Stimulated activated CD4-positive, alpha-beta T cell treated with anti-CD3 and anti-CD28 coated beads, Interleukin-4, amount 100 ng/mL, for 24 hours (primary cell): ENCODE measurements around the gene ANKS1A.
"Not testable (repeated sequence)": the region's sequence is repeated elsewhere in the genome, so short reads cannot be mapped to it uniquely, and the experiment has no call there.

Experiments used
- DNase-seq: peaks from one replicate; pipeline ENCODE4 v3.0.0-alpha.2; 2020

ANKS1A gene

DNA sequence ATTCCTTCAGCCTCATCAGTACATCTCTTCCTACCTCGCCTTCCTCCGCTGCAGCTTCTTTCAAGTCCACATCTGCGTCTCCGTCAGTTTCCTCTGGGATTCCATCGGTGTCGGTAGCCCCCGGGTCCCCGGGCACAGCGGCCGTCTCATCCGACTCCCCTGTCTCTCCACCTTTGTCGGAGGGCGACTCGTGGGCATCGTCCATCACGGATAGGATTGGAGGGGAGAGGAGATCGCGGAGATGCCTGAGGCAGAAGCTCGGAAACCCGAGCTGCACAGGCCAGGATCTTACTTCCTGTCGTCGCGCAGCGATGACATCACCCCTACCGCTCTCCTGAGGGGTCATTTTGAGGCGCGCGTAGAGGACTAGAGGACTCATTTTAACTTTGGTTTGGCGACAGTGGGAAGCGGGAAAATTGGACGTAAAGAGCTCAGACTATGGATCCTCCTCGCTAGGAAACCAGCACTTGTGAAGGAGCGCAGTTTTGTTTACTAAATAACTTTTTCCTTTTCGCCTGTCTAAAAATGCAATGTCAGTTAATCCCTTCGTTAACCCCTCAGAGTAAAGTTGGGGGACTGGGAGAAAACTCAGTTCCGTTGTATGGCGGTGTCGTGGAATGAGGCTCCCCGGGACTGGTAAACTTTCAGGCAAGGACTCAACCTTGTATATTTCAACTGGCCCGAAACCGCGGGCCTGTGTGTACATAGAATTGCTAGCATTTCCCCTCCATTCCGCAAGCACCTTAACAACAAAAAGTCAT, 1.1 kb upstream of the ANKS1A start, which contains the start of gene TAF11:
Gene TAF11, minus strand, starts transcription at position 290 of the 761 bp plus-strand sequence. Its CDS starts 85 bp downstream, at position 205.
- peak; percentile 91 for DNase-seq

DNA sequence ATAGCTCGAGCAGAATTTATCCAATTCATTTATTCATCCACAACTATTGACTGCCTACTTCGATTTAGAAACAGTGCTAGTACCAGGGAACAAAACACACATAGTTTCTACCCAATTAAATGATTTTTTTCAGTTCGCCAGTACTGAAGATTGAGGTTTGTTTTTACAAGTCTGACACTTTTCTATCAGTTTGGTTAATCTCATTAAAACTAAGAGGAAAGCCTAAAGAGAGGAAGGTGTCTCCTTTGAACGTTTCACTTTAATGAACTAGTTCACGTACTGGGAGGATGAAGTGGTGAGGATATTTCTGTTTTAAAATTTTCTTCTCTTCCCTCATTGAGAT, 570 bp upstream of the ANKS1A start:
- DNase-seq: no peak

DNA sequence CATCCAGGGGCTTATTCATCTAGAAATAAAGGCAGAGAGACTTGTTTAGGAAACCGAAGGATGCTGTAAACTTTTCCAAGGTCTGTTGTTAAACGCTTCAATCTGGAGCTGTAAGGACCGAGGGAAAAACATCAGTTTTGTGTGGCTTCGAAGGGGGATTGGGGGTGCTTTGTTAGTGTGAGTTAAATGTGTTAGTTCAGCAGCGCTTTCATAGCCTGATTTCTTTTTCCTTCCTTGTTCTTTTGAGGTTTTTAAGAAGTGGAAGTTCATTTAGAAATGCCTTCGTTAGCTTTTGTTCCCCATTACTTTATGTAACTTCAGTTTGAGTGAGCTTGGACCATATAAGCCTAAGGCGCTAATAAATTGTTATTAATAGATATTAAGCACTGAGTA, 1.5 kb downstream of the ANKS1A start:
- no peak for DNase-seq

DNA sequence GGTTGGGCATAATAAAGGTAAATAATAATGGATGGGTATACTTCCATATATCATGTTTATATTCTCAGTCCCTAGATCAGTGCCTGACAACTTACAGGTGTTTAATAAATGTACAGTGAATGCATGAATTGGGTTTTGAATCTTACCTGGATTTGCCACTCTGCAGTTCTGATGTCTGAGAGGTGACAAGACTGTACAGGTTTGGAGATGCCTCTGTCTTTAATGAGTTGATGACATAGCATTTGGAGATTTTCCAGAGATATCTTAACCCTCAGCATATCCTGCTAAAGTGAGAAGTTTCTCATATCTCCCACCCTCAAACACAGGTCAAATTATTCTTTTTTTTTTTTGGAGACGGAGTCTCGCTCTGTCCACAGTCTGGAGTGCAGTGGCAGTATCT, 2.2 kb downstream of the ANKS1A start:
- DNase-seq: no peak

DNA sequence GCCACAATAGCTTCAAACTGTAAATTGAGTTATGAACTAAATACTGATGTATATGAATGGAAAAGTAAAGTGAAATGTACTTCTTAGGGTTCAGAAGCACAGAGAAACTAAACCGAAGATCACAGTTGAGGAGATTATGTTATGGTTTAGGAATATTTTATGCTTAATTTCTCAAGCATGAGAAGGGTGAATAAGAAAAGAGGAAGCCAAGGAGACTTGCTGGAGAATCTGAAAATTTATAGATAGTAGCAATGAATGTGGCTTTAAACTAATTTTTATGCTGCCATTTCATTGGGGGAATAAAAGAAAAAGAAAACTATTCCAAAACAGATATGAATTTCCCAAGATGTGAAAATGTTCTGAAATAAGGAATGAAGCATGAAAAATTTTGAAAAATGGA, 5.6 kb downstream of the ANKS1A start:
- DNase-seq: no peak

DNA sequence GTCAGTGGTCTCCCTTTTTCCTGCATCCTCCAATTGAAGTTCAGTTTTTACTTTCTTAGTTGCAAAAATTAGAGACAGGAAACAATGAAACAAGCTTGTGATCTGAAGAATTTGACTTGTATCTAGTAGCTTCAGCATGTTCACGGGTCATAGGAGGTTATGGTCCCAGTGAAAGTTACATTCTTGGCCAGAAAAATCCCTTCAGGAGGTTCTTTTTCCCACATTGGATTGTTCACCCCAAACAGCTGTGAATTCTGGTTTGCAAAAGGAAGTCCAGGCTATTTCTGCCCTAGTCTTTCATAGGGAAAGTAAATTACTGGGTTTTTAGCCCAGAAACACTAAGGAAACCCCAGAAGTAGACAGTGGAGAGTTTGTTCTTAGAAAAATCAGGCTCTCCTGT, 8.1 kb downstream of the ANKS1A start:
- DNase-seq: no peak

DNA sequence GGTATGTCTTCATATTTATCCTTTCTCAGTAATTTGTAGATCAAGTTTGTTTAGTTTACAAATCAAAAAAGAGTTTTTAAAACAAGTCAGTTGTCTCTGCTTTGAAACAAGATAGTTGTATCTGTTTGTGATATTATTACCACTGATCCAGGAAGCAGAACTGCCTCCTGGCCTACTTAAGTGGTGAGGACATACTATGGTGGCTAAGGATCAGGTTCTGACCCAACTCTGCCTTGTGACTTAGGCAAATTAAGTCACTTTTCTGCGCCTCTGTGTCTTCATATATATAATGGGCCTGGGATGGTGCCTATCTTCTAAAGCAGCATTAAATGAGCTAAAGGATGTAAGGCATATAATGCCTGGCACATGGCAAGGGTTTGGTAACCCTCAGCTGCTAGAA, 8.7 kb downstream of the ANKS1A start:
- no peak for DNase-seq

DNA sequence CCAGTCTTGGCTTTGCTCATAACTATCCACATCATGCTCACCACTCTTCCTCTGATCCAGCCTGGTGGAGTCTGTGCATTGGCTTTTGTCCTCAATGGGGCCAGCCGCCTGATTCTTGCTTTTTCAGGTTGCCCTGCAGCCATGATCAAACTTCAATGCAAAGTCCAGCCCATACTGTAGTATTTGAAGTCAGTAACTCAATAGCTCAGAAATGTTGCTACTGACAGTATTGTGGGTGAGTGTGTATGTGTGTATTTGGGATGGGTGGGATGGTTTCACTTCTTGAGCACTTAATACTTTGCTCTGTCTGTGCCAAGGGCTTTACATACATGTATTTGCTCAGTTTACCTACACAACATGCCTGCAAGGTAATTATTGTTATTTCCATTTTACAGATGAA, 10.7 kb downstream of the ANKS1A start:
- DNase-seq: not testable (repeated sequence)

DNA sequence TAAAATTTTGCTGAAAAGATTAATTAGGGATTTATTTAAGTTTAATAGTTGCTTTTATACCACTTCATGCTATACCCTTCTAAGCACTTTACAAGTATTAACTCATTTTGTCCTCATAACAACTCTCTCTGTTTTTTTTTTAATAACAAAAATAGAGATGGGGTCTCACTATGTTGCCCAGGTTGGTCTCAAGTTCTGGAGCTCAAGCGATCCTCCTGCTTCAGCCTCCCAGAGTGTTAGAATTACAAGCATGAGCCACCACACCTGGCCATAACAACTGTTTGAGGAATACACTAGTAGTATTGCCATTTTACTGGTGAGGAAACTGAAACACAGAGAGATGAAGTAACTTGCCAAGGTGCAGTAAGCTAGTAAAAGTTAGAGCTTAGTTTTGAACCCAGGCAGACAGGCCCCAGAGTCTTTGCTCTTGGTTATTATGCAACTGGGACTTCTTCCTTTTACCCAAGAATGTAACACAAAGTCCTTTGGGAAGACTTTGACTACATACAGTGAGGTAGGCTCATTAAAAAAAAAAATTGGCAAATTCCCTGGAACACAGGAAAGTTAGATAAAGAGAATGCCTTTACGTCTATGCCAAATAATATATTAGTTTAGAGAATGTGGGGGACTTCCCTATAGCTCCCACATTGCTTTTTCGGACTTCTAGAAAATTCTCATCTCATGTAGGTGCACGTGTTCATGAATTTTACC, 11.4 kb downstream of the ANKS1A start:
- no peak for DNase-seq

DNA sequence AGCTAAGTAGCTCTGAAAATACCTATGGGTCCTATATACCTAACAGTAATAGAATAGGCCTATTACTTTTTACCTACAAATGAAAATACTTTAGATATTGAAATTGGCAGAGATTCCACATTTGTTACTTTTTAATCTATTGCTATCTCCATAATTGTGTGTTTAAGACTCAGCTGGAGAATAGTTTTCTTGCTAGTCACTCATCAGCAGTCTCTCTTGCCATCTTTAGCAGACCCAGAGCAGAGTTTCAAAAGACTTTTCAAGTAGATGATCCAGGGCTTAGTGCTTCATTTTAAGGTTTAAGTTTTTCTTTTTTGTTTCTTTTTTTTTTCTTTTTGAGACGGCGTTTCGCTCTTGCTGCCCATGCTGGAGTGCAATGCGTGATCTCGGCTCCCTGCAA, 12.9 kb downstream of the ANKS1A start:
- no peak for DNase-seq

DNA sequence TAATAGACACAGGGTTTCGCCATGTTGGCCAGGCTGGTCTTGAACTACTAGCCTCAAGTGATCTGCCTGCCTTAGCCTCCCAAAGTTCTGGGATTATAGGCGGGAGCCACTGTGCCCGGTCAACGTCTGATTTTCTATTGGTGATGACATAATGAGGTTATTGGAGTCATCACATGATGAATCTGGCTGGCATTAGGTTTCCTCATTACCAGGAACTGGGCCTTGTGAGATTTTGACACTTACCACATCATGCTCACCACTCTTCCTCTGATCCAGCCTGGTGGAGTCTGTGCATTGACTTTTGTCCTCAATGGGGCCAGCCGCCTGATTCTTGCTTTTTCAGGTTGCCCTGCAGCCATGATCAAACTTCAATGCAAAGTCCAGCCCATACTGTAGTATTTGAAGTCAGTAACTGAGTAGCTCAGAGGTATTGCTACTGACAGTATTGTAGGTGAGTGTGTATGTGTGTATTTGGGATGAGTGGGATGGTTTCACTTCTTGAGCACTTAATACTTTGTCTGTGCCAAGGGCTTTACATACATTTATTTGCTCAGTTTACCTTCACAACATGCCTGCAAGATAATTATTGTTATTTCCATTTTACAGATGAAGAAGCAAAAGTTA, 16.0 kb downstream of the ANKS1A start:
- no peak for DNase-seq

DNA sequence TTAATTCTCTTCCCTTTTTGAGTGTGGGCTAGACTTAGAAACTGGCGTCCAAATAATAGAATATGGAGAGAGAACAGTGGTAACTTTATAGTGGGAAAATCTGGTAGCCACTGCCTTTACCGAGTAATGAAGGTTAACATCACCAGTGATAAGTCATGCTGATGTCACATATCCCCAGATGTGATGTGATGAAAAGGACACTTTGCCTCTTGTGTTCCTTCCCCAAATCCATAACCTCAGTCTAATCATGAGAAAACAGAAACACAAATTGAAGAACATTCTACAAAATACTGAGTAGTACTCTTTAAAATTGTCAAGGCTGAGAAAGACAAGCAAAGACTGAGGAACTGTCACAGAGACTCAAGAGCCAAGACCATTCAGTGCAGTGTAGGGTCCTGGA, 17.8 kb downstream of the ANKS1A start:
- no peak for DNase-seq

DNA sequence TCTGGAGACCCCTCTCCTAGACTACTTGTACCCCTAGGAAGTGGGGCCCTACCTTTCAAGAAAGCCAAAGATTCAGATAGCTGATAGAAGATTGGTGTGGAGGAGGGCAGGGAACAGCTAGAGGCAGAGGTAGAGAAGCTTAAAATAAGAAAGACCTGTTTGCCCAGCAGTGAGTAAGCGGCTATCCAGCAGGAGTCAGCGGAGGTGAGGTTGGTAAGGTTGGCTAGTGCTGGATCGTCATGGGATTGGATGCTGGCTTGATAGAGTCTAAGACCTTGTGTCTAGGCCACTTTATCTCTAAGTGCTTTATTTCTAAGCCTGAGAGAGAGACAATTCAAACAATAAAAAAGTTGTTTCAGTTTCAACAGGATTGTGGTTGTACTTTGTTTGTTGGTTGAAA, 19.1 kb downstream of the ANKS1A start:
- DNase-seq: no peak

DNA sequence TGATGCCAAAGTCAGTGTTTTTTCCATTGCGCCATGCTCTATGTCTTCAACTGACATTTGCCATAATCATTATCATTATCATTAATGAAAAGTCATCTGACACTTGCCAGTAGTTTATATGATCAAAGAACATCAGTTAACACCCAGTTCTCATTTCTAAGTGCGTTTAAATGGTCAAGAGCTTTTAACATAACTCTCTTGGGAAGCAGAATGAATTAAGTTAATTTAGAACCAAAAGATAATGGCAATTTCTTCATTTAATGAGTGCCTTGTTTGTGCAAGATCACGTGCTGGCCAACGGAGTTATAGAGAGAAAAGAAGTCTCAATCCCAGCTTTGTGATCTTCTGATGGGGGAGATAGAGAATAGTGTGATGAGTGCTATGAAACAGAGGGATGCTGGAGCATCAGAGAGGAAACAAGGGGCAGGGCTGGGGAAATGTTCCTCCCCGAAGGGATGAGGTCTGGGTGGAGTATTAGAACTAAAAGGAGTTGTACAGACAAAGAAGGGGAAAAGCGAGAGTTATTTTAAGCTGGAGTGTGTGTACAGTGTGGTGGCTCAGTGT, 20.3 kb downstream of the ANKS1A start:
- DNase-seq: no peak

DNA sequence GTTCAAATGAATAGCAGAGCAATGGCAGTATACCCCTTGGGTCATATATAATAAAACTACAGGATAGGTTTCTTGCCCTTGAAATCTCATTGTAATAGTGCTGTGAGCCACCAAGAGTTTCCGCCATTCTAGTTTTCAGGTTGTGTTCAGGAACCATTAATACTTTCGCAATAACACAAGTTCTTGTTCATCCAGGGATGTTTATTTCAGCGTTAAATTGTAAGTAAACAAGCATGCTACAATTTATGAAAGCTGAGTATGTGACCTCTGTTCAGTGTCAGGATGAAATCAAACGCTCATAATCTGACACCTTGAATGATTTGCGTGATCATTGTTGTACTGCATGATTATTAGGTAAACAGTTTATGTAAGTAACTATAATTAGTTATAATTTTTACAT, 22.8 kb downstream of the ANKS1A start:
- no peak for DNase-seq

DNA sequence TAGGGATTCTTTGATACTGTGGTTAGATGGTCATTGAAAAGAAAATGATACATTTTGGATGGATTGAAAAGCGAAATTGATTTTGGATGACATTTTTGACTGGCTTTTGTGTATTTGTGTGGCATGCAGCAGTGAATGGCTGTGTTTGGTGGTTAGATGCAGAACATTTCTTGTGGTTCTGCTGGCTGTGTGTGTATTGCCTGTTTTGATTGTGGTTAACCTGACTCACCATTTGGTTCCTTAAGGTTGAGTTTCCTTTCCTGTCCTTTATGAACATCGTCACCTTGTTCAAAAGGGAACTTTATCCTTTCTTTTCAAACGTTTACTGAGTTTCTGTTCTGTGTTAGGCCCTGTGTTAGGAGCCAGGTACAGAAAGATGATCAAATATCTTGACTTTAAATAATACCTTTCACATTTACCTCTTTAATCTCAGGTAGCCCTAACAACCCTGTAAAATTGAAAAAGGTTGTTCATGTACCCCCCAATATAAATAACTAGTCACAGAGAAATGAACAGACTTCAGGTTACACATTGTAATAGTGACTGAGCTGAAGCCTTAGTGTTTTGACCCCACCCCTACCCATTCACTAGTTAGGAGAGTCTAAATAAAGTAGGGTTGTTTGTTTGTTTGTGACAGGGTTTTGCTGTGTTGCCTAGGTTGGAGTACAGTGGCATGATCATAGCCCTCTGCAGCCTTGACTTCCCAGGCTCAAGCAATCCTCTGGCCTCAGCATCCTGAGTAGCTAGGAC, 23.8 kb downstream of the ANKS1A start:
- DNase-seq: peak; percentile 40

DNA sequence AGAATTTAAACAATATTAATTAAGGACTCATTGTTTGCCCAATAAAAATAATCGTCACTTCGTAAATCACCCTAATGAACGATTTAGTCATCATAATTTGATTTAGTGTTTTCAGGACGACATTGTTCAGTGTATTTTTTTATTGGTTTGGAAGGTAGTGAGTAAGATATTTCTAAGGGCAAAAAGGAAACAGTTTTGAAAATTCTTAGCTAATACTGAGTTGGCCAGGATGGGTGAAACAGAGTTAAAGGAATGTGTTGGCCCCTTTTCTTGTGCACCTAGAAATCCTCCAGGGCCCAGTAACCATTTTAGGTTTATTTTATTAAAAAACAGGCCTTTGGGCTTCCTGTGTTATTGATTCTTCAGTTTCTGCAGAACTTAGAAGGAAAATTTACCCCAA, 25.3 kb downstream of the ANKS1A start:
- DNase-seq: no peak

DNA sequence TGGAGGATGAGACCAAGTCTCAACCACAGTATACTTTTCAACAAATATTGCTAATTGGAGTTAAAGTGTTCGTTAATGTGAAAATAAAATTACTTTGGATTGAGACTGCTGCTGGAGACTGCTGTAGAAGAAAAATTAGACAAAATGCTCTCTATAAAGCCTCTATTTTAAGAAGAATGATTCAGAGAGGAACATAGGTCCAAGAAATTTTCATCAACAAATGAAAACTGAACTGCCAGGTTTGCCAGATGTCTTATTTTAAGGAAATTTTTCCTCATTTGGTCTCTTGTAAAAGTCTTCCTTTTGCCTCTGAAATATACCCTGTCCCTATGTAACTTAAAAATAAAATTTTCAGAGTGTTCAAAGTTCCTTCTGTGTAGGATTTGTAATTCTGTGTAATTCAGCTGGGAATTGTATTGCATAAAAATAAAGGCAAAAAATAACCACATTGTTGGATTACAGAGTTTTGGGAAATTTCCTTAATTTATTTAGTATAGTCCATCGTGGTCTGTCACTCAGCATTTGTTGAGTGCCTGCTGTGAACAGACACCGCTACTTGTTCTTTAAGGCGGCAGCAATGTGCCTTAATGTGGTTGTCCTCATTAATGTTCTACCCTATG, 27.4 kb downstream of the ANKS1A start:
- DNase-seq: no peak

DNA sequence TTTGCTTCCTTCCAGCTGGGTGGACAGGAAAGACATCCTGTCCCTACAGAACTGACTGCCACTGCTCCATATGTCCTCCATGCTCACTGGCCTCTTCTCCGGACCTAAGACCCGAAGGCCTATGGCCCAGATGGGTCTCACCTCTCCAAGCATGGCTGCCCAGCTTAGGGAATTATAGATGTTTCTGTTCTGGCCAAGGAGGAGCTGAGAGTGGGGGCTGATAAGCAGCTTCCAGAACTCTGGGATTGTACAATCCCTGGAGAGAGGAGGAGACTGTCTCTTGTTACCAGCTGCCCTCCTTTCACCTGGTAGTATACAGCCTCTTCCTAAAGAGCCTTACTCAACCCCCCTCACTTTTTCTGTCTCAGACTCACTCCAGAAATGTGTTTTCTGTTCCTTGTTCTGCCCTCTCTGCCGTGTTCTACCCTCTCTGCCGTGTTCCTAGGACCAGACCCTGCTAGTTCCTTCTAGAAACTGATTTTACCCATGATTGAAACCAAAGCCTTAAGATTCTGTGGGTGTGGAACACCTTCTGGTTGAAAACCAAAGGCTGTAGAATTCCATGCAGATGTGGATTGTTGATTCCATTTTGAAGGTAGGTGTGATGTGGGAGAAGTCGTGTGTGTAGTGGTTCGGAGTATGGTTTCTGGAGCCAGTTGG, 28.7 kb downstream of the ANKS1A start:
- DNase-seq: no peak

DNA sequence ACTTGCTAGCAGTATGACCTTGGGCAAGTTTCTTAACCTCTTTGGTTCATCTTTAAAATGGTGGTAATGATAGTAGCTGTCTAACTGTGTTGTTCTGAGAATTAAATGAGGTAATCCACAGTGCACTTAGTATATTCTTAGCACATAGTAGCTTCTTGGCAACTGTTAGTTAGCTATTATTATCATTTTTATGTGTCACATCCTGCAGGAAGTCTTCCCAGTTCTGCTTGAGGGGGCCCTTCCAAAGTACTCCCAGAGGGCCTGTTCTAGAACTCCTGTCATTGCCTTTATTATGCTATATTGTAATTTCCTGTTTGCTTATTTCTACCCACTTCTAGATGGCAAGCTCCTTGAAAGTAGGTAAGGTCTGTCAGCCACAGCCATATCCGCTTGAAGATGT, 30.6 kb downstream of the ANKS1A start:
- no peak for DNase-seq

DNA sequence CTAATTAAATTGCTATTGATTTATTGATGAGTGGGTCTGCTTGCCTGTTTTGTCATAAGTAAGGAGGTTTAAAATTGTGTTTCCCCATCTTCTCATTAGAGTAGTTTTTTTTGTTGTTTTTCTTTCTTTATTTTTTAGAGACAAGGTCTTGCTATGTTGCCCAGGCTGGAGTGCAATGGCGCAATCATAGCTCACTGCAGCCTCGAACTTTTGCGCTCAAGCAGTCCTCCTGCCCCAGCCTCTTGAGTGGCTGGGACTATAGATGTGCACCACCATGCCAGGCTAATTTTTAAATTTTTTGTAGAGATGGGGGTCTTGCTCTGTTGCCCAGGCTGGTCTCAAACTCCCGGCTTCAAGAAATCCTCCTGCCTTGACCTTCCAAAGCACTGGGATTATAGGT, 31.0 kb downstream of the ANKS1A start:
- DNase-seq: no peak

DNA sequence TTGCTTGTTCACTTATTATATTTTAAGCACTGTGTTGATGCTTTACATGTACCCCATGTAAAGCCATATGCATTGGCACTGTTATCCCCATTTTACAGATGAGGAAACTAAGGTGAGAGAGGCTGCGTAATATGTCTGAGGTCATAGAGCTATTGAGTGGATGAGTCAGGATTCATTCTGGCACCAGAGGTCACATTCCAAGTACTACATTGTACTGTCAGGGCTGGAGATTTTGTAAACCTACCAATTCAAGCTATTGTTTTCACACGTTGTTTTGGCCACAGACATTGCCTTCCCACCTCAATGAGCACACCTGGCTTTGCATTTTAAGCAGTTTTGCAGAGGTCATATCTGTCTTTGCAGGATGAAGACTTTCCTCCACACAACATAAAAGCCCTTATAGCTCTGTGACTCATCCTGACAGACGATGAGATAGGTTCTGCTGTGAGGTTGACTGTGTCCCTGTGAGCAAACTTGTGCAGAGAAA, 33.2 kb downstream of the ANKS1A start:
- no peak for DNase-seq
